Calu3 (cell line): ENCODE measurements around the gene LRMDA. TPM values are rescaled to one million over a fixed set of nuclear protein-coding genes. Genes with fewer than 3 reads are reported as not detected.

Source experiments
- BruUV-seq: library from RNA; stranded (reverse); fragments of 400-500 nt; replicated peaks from 2 replicates; lab custom pipeline; 2021; lab: Mats Ljungman, UMichigan
- CTCF ChIA-PET: fragments of 300-600 bp; sonication (Branson Sonifier 250); formaldehyde crosslinking; loops from one replicate; lab custom pipeline; 2022; ENCODE audit warnings: antibody characterized with exemption; lab: Charles Lee
- DNase-seq: peaks from one replicate; pipeline ENCODE4 v3.0.0; 2022
- H3K27ac Mint-ChIP-seq: one replicate; pipeline ENCODE4 v1.8.0; 2022; ENCODE audit warnings: mixed read lengths; ENCODE audit not compliant: unreplicated experiment
- H3K27me3 Mint-ChIP-seq: one replicate; pipeline ENCODE4 v1.8.0; 2022; ENCODE audit warnings: mixed read lengths; ENCODE audit not compliant: unreplicated experiment
- H3K36me3 Mint-ChIP-seq: one replicate; pipeline ENCODE4 v1.8.0; 2022; ENCODE audit warnings: mild to moderate bottlenecking, moderate library complexity, mixed read lengths; ENCODE audit not compliant: insufficient read depth, unreplicated experiment
- H3K4me1 Mint-ChIP-seq: one replicate; pipeline ENCODE4 v1.8.0; 2022; ENCODE audit warnings: mild to moderate bottlenecking, low read depth, mixed read lengths; ENCODE audit not compliant: unreplicated experiment
- H3K4me3 Mint-ChIP-seq: one replicate; pipeline ENCODE4 v1.8.0; 2022; ENCODE audit warnings: mild to moderate bottlenecking, low read depth, moderate library complexity, mixed read lengths; ENCODE audit not compliant: unreplicated experiment
- H3K9me3 Mint-ChIP-seq: one replicate; pipeline ENCODE4 v1.8.0; 2022; ENCODE audit warnings: low read depth, mixed read lengths; ENCODE audit not compliant: unreplicated experiment
- intact Hi-C: fragments of 100-400 bp; cut with micrococcal nuclease; formaldehyde crosslinking; loops from one replicate; pipeline ENCODE4 v1.10.0; 2022; ENCODE audit not compliant: unreplicated experiment
- total RNA-seq: library from RNA; stranded (reverse); gene quantifications from 2 replicates; pipeline ENCODE4 v1.2.3, GENCODE V29; 2022
- TF ChIP-seq, protein P1 (sequence below): fragments of 200-600 bp; IDR thresholded peaks from one replicate; pipeline ENCODE4 v1.8.0; 2022; ENCODE audit warnings: antibody characterized with exemption; ENCODE audit not compliant: unreplicated experiment

Gene LRMDA
- total RNA-seq, 1 experiment from 2014 or later, result 7.6 TPM

DNA sequence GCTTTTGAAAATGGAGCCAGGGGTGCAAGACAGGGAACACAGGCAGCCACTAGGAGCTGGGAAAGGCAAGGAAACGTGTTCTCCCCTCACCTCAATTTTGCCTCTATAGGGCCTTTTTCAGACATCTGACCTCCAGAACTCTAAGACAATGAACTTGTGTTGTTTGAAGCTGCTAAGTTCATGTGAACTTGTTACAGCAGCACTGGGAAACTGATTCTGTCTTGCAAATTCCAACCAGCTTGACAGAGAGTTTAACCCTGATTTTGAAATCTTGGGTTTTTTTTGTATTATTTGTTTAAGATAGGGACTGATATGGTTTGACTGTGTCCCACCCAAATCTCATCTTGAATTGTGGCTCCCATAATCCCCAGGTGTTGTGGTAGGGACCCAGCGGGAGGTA, 852.9 kb downstream of the LRMDA start:
- H3K4me3 Mint-ChIP-seq, result no peak overlapping the region
- peaks cover 23% of the 10 kb centered on the region for H3K9me3 Mint-ChIP-seq
- no TSS peak for BruUV-seq
- no peak overlapping the region for H3K27ac Mint-ChIP-seq
- CTCF ChIA-PET, result no interaction called here
- intact Hi-C loops, result no loop called here
- TF ChIP-seq, protein P1, sequence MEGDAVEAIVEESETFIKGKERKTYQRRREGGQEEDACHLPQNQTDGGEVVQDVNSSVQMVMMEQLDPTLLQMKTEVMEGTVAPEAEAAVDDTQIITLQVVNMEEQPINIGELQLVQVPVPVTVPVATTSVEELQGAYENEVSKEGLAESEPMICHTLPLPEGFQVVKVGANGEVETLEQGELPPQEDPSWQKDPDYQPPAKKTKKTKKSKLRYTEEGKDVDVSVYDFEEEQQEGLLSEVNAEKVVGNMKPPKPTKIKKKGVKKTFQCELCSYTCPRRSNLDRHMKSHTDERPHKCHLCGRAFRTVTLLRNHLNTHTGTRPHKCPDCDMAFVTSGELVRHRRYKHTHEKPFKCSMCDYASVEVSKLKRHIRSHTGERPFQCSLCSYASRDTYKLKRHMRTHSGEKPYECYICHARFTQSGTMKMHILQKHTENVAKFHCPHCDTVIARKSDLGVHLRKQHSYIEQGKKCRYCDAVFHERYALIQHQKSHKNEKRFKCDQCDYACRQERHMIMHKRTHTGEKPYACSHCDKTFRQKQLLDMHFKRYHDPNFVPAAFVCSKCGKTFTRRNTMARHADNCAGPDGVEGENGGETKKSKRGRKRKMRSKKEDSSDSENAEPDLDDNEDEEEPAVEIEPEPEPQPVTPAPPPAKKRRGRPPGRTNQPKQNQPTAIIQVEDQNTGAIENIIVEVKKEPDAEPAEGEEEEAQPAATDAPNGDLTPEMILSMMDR, result no peak
- no peaks in the 10 kb centered on the region for H3K4me1 Mint-ChIP-seq
- no peaks in the 10 kb centered on the region for H3K36me3 Mint-ChIP-seq
- DNase-seq, result no peak
- no peaks in the 10 kb centered on the region for H3K27me3 Mint-ChIP-seq

- H3K27me3 Mint-ChIP-seq, result no peaks in the 10 kb centered on the region
- H3K9me3 Mint-ChIP-seq, result peaks cover 19% of the 10 kb centered on the region
- H3K36me3 Mint-ChIP-seq, result no peaks in the 10 kb centered on the region
- no peak overlapping the region for H3K4me3 Mint-ChIP-seq
- DNase-seq, result no peak
- no peaks in the 10 kb centered on the region for H3K4me1 Mint-ChIP-seq
- CTCF ChIA-PET, result no interaction called here
- no TSS peak for BruUV-seq
- no peak overlapping the region for H3K27ac Mint-ChIP-seq
- TF ChIP-seq, protein P1, result no peak
- intact Hi-C loops, result no loop called here
Measured at GRCh38 chr10:76285012-76285411, 853.6 kb downstream of the LRMDA start.

- H3K27ac Mint-ChIP-seq, result no peak overlapping the region
- H3K36me3 Mint-ChIP-seq, result no peaks in the 10 kb centered on the region
- TF ChIP-seq, protein P1, result no peak
- no peaks in the 10 kb centered on the region for H3K4me1 Mint-ChIP-seq
- CTCF ChIA-PET, result no interaction called here
- no peak overlapping the region for H3K4me3 Mint-ChIP-seq
- BruUV-seq, result no TSS peak
- no peaks in the 10 kb centered on the region for H3K27me3 Mint-ChIP-seq
- H3K9me3 Mint-ChIP-seq, result peaks cover 19% of the 10 kb centered on the region
- DNase-seq, result no peak
- intact Hi-C loops, result no loop called here
Measured at GRCh38 chr10:76285515-76285914, 854.1 kb downstream of the LRMDA start.

DNA sequence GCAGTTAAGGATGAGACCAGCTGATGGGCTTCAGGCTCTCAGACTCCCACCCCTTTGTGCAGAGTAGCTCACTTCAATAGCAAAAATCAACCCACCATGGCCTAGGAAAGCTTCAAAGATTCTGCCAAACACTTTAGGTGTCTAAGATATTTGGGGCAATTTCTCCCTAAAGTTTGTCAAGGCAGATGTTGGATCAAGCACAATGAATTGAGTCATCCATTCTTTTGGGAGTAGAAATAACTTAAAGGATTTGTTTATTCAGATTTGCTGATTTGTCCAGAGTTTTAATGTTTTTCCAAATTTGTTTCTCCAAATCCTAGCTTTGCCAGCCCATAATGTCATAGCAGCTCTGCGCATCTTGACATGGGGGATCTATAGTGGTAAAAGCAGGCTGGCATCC, 855.1 kb downstream of the LRMDA start:
- Mint-ChIP-seq H3K36me3 (no peaks in the 10 kb centered on the region), H3K27ac (no peak overlapping the region), H3K4me1 (no peaks in the 10 kb centered on the region), H3K9me3 (peaks cover 16% of the 10 kb centered on the region), H3K27me3 (no peaks in the 10 kb centered on the region), H3K4me3 (no peak overlapping the region)
- BruUV-seq, result no TSS peak
- CTCF ChIA-PET, result no interaction called here
- intact Hi-C loops, result no loop called here
- DNase-seq, result no peak
- TF ChIP-seq, protein P1, result no peak
